Measurements from ENCODE around the gene CCDC57. TPM values are rescaled to one million over a fixed set of nuclear protein-coding genes. Genes with fewer than 3 reads are reported as not detected.
A peak's percentile ranks its signal among the peaks of the same experiment; 100 is the strongest.

Gene CCDC57
- total RNA-seq, 1 experiment from 2014 or later = 140 TPM

DNA sequence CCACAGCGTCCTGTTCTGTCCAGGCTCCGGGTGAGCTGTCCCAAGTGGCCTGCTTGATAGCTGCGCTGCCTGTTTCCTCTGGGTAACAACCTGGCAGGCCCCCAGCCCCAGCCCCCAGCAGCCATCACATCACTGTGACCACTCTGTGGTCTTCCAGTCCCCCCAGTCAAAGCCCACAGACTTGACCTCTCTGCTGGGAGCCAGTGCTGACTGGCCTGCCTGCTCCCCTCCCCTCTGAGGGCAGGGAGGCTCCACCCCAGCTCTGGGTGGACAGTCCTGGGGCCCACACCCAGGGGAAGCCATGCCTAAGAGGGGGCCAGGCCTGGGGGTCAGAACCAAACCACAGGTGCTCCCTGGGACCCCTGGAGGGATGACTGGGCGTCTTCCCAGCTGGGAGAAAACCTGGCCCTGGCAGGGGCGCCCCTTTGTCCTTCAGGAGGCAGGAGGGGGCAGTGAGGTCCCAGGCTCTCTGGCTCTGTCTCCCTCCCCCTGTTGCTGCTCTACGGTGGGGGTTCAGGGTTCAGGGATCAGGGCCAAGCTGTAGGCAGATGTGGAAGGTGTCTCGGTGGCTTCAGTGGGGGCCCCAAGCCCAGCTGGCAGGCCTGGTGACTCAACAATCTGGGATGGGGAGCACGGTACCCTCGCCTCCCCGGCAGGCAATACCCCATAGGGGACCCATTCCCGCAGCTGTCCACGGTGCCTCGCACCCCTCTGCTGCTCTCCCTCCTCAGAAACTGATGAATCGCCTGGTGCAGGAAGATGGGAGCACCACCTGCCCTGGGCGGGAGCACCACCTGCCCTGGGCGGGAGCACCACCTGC is 14.4 kb upstream of the CCDC57 start:
- Histone ChIP-seq H3K9me3 (ENCODE audit: insufficient read depth, low read depth) (no peaks in the 10 kb centered on the region), H3K27me3 (ENCODE audit: insufficient read depth, low read depth) (no peaks in the 10 kb centered on the region), H3K4me3 (no peak overlapping the region), H3K9me2 (ENCODE audit: insufficient read depth) (no peaks in the 10 kb centered on the region), H4K20me1 (ENCODE audit: insufficient read depth) (peaks cover under 1% of the 10 kb centered on the region; the same call in 1 of the 2 replicates), H3K36me3 (ENCODE audit: low read depth) (no peaks in the 10 kb centered on the region), H3F3A (ENCODE audit: insufficient read depth, low read depth) (no peaks in the 10 kb centered on the region; the same call in 1 of the 2 replicates), H3K4me1 (replicated peaks; ENCODE audit: insufficient read depth) (peaks cover 6% of the 10 kb centered on the region; the same call in 1 of the 2 replicates), H3K27ac (no peak overlapping the region), H2AFZ (no peak overlapping the region), H3K4me2 (no peak overlapping the region), H3K79me2 (ENCODE audit: low read depth) (peaks cover 28% of the 10 kb centered on the region)
- intact Hi-C loops (cut with micrococcal nuclease; ENCODE audit: unreplicated experiment) = no loop called here
- DNase-seq = no peak
- CTCF ChIA-PET = no interaction called here
- POLR2A ChIA-PET (ENCODE audit: unreplicated experiment) = interaction anchor here (0.5 kb wide), 1 partner anchor 56 kb away, joined by 6 read pairs; no protein-coding TSS in a partner anchor
- no TSS peak for BruUV-seq (replicated peaks)
- TF ChIP-seq, protein P1, sequence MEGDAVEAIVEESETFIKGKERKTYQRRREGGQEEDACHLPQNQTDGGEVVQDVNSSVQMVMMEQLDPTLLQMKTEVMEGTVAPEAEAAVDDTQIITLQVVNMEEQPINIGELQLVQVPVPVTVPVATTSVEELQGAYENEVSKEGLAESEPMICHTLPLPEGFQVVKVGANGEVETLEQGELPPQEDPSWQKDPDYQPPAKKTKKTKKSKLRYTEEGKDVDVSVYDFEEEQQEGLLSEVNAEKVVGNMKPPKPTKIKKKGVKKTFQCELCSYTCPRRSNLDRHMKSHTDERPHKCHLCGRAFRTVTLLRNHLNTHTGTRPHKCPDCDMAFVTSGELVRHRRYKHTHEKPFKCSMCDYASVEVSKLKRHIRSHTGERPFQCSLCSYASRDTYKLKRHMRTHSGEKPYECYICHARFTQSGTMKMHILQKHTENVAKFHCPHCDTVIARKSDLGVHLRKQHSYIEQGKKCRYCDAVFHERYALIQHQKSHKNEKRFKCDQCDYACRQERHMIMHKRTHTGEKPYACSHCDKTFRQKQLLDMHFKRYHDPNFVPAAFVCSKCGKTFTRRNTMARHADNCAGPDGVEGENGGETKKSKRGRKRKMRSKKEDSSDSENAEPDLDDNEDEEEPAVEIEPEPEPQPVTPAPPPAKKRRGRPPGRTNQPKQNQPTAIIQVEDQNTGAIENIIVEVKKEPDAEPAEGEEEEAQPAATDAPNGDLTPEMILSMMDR (conservative IDR thresholded peaks at IDR 0.05) = no peak
- TF ChIP-seq EZH2 (IDR thresholded peaks at IDR 0.05; ENCODE audit: low read depth) = no peak

DNA sequence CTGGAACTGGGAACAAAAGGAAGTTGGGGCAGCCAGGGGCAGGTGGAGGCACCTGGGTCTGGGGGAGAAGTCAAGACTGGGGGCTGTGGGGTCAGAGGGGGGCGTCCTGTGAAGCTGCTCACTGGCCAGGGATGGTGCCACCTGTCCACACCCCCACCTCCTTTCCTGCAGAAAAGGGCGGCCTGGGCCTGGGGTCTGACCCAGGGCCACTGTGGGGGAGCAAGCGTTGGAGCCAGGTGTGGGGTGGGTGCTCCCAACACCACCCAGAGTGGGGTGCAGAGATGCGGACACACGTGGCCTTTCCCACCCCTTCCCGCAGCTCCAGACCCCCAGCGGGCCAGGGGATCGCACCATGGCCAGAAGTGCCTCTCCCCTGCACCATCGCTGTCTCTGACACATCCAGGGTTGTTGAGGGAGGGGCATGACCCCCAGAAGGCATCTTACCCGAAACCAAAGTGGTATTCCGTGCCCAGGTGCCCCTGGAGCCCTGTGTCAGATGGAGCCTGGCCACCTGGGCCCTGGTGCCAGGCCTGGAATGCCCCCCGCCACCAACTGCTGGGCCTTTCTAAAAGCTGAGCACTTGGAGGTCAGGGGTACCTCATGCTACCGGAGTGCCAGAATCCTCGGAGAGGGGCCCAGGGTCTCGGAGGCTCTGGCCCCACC is 13.6 kb upstream of the CCDC57 start:
- no peaks in the 10 kb centered on the region for H3K9me3 ChIP-seq (ENCODE audit: insufficient read depth, low read depth)
- BruUV-seq (replicated peaks) = no TSS peak
- H4K20me1 ChIP-seq (ENCODE audit: insufficient read depth) = no peaks in the 10 kb centered on the region; the same call in 1 of the 2 replicates
- no peaks in the 10 kb centered on the region for H3K9me2 ChIP-seq (ENCODE audit: insufficient read depth)
- no peak overlapping the region for H3K4me3 ChIP-seq
- no peak overlapping the region for H3K27ac ChIP-seq
- ChIA-PET POLR2A (ENCODE audit: unreplicated experiment) (interaction anchor here (0.6 kb wide), 1 partner anchor 101 kb away, joined by 3 read pairs; no protein-coding TSS in a partner anchor), CTCF (no interaction called here)
- no peaks in the 10 kb centered on the region for H3K36me3 ChIP-seq (ENCODE audit: low read depth)
- peaks cover 20% of the 10 kb centered on the region for H3K79me2 ChIP-seq (ENCODE audit: low read depth)
- no peaks in the 10 kb centered on the region; the same call in 1 of the 2 replicates for H3F3A ChIP-seq (ENCODE audit: insufficient read depth, low read depth)
- DNase-seq = no peak
- H3K4me1 ChIP-seq (replicated peaks; ENCODE audit: insufficient read depth) = no peaks in the 10 kb centered on the region
- H2AFZ ChIP-seq = no peak overlapping the region
- intact Hi-C loops (cut with micrococcal nuclease; ENCODE audit: unreplicated experiment) = no loop called here
- no peaks in the 10 kb centered on the region for H3K27me3 ChIP-seq (ENCODE audit: insufficient read depth, low read depth)
- H3K4me2 ChIP-seq = no peak overlapping the region
- TF ChIP-seq, protein P1 (conservative IDR thresholded peaks at IDR 0.05) = no peak
- TF ChIP-seq EZH2 (IDR thresholded peaks at IDR 0.05; ENCODE audit: low read depth) = no peak

DNA sequence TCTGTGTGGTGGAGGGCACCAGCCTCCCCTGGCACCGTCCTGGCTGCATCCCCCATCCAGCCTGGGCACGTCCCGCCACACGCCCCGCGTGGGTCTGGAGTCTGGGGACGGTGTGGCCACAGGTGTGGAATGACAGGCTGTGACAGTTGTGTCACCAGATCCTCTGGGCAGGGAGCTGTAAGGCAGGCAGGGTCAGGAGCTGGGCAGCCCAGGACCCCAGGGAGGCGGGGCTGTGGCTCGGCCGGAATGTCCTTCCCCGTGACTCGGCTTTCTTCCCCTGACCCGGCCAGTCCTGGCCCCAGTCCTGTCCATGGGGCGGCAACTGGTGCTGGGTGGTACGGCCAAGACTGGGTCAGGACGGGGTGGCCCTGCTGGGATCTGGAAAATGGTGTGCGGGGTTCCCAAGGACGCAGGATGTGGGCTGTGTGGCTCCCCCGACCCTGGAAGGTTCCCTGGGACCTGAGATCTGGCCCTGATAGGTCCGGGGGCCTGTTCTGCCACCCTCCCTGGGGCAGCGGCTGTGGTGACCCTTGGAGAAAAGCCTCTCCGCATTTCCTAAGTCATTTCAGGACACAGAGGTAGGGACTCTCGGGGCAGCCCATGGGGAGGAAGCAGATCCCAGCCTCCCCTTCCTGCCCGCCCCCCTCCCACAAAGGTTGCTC is 12.9 kb upstream of the CCDC57 start:
- peak in 1 of 2 experiments; percentile 52 for DNase-seq
- H3K4me3 ChIP-seq = no peak overlapping the region
- no peaks in the 10 kb centered on the region for H3K9me2 ChIP-seq (ENCODE audit: insufficient read depth)
- no peak overlapping the region for H2AFZ ChIP-seq
- H4K20me1 ChIP-seq (ENCODE audit: insufficient read depth) = no peaks in the 10 kb centered on the region; the same call in 1 of the 2 replicates
- intact Hi-C loops (cut with micrococcal nuclease; ENCODE audit: unreplicated experiment) = no loop called here
- TF ChIP-seq, protein P1 (conservative IDR thresholded peaks at IDR 0.05) = no peak
- TF ChIP-seq EZH2 (IDR thresholded peaks at IDR 0.05; ENCODE audit: low read depth) = no peak
- no peaks in the 10 kb centered on the region for H3K27me3 ChIP-seq (ENCODE audit: insufficient read depth, low read depth)
- H3K4me2 ChIP-seq = no peak overlapping the region
- no TSS peak for BruUV-seq (replicated peaks)
- no peaks in the 10 kb centered on the region for H3K36me3 ChIP-seq (ENCODE audit: low read depth)
- no peaks in the 10 kb centered on the region for H3K4me1 ChIP-seq (replicated peaks; ENCODE audit: insufficient read depth)
- no peak overlapping the region for H3K27ac ChIP-seq
- ChIA-PET CTCF (no interaction called here), POLR2A (ENCODE audit: unreplicated experiment) (interaction anchor here (0.6 kb wide), 1 partner anchor 102 kb away, joined by 3 read pairs; no protein-coding TSS in a partner anchor)
- peaks cover 15% of the 10 kb centered on the region for H3K79me2 ChIP-seq (ENCODE audit: low read depth)
- H3F3A ChIP-seq (ENCODE audit: insufficient read depth, low read depth) = no peaks in the 10 kb centered on the region; the same call in 1 of the 2 replicates
- no peaks in the 10 kb centered on the region for H3K9me3 ChIP-seq (ENCODE audit: insufficient read depth, low read depth)

All from PC-9 (cell line).